HFFc6 (cell line): ENCODE results near the gene PTGES3. TPM values are rescaled to one million over a fixed set of nuclear protein-coding genes. Genes with fewer than 3 reads are reported as not detected.

Experiments
- DNase-seq: peaks from one replicate; pipeline ENCODE4 v3.0.0-alpha.2; 2018
- H3K27ac Mint-ChIP-seq: 2 replicates; pipeline ENCODE4 v1.8.0; 2020; ENCODE audit warnings: mild to moderate bottlenecking, mixed read lengths
- H3K27me3 Mint-ChIP-seq: 2 replicates; pipeline ENCODE4 v1.8.0; 2021; ENCODE audit warnings: mild to moderate bottlenecking, moderate library complexity, mixed read lengths; ENCODE audit not compliant: insufficient read depth
- H3K36me3 Mint-ChIP-seq: 2 replicates; pipeline ENCODE4 v1.8.0; 2021; ENCODE audit warnings: low read depth, mixed read lengths
- H3K4me1 Mint-ChIP-seq: 2 replicates; pipeline ENCODE4 v1.8.0; 2020; ENCODE audit warnings: low read depth, mixed read lengths
- H3K4me3 Mint-ChIP-seq: 2 replicates; pipeline ENCODE4 v1.8.0; 2020; ENCODE audit warnings: mild to moderate bottlenecking, moderate library complexity, mixed read lengths
- H3K9me3 Mint-ChIP-seq: 2 replicates; pipeline ENCODE4 v1.8.0; 2020; ENCODE audit warnings: mild to moderate bottlenecking, mixed read lengths
- CTCF ChIP-seq: fragments of 200-600 bp; sonication (generic); IDR thresholded peaks from 2 replicates; pipeline ENCODE4 v1.5.0; 2021; ENCODE audit warnings: antibody characterized with exemption, mild to moderate bottlenecking
- total RNA-seq, 6 experiments: library from RNA; stranded (reverse); fragmentation: NEBNext Ultra II Directional; extraction: Animal tissue kit (Norgen Biotek cat#: 25700); gene quantifications; 2 replicates in 1 of 6; 3 replicates in 5 of 6; pipeline ENCODE4 v1.2.3, GENCODE V29; 2021

The PTGES3 gene
- total RNA-seq, 6 experiments from 2014 or later: 177 to 229 (median 216) TPM

GRCh38 chr12:56724701-56724971 is 36.6 kb upstream of the PTGES3 start:
- Mint-ChIP-seq H3K9me3 (no peaks in the 10 kb centered on the region), H3K36me3 (peaks cover 46% of the 10 kb centered on the region), H3K27ac (peak overlapping the region; percentile 100), H3K4me1 (peaks cover 55% of the 10 kb centered on the region), H3K4me3 (peak overlapping the region; percentile 100), H3K27me3 (peaks cover 9% of the 10 kb centered on the region)
- DNase-seq: no peak
- TF ChIP-seq CTCF: no peak

GRCh38 chr12:56723889-56724700 is 36.0 kb upstream of the PTGES3 start:
- peak overlapping the region; percentile 100 for H3K27ac Mint-ChIP-seq
- TF ChIP-seq CTCF: no peak
- peak overlapping the region; percentile 100 for H3K4me3 Mint-ChIP-seq
- peaks cover 48% of the 10 kb centered on the region for H3K36me3 Mint-ChIP-seq
- H3K9me3 Mint-ChIP-seq: no peaks in the 10 kb centered on the region
- peaks cover 60% of the 10 kb centered on the region for H3K4me1 Mint-ChIP-seq
- peak; percentile 68 for DNase-seq
- H3K27me3 Mint-ChIP-seq: peaks cover 9% of the 10 kb centered on the region

- DNase-seq: no peak
- Mint-ChIP-seq H3K9me3 (no peaks in the 10 kb centered on the region), H3K27me3 (peaks cover 9% of the 10 kb centered on the region), H3K4me1 (peaks cover 67% of the 10 kb centered on the region), H3K4me3 (peak overlapping the region; percentile 100), H3K36me3 (peaks cover 48% of the 10 kb centered on the region), H3K27ac (peak overlapping the region; percentile 100)
- no peak; the same call in 1 of the 2 replicates for TF ChIP-seq CTCF
Measured at GRCh38 chr12:56723352-56723751, 35.3 kb upstream of the PTGES3 start.

GRCh38 chr12:56722832-56723231 is 34.7 kb upstream of the PTGES3 start:
- TF ChIP-seq CTCF: no peak
- H3K9me3 Mint-ChIP-seq: no peaks in the 10 kb centered on the region
- peak overlapping the region; percentile 100 for H3K4me3 Mint-ChIP-seq
- peaks cover 48% of the 10 kb centered on the region for H3K36me3 Mint-ChIP-seq
- peaks cover 67% of the 10 kb centered on the region for H3K4me1 Mint-ChIP-seq
- H3K27me3 Mint-ChIP-seq: peaks cover 9% of the 10 kb centered on the region
- no peak for DNase-seq
- peak overlapping the region; percentile 100 for H3K27ac Mint-ChIP-seq

- Mint-ChIP-seq H3K27ac (peak overlapping the region; percentile 100), H3K4me3 (peak overlapping the region; percentile 100), H3K36me3 (peaks cover 48% of the 10 kb centered on the region), H3K27me3 (peaks cover 9% of the 10 kb centered on the region), H3K4me1 (peaks cover 67% of the 10 kb centered on the region), H3K9me3 (no peaks in the 10 kb centered on the region)
- no peak for TF ChIP-seq CTCF
- no peak for DNase-seq
Measured at GRCh38 chr12:56721721-56722120, 33.6 kb upstream of the PTGES3 start.
